ENCODE measurements around the gene FBXO2.
A peak's percentile ranks its signal among the peaks of the same experiment; 100 is the strongest.

The FBXO2 gene

DNA sequence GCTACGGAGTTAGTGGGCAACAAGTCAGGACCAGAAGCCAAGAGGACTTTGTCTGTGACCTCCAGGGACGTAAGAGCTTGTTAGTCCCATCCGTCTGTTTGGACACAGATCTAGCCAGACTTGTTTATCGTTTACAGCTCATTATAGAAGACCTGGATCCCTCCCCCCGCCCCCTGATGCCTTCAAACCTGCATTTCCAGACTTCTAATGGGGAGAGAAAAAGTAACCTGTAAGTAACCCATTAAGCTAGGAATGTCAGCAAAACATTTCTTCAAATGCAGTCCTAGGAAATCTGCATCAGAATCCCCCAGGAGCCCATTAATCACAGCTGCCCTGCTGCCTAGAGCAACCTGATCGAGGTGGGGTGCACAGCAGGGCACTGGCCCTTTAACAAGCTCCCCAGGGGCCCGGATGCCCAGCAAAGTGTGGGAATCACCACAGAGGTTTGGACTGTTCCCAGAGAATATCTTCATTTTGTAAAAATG is 28.1 kb upstream of the FBXO2 start:
- no peak for DNase-seq (ENCODE audit: low spot score)

DNA sequence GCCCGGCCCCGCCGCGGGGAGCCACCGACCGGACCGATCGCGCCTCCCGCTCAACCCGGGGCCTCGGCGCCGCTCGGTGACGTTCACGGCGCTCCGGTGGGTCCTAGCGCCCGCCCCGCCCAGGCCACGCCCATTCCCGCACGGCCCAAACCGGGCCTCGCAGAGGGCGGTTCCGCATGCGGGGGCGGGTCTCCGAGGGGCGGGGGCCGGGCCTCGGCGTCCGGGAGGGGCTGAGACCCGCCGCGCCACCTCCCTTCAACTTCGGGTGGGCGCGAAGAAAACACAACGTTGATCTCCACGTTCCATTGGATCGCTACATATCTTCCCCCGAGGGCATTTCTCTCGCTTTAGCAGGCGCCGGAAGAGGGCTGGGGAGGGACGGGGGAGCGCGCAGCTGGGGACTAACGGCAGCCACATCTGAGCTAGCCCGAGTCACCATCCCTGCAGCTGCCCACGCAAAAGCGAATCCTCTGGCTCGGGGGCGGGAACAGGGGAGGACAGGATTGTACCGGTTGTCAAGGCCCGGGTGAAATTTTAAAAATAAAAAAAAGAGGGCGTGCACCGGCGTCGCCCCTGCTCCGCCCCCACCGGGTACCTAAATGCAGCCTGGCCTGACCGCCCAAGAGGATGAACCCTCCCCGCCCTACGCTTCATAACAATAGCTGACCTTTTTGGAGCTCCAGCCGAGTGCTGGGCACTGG is 27.0 kb upstream of the FBXO2 start, which contains the start of gene MAD2L2:
MAD2L2 (minus strand) TSS at position 78 of the 701 bp plus-strand sequence. CDS start 547 bp downstream, outside the sequence.
- DNase-seq (ENCODE audit: low spot score) = peak; percentile 96

DNA sequence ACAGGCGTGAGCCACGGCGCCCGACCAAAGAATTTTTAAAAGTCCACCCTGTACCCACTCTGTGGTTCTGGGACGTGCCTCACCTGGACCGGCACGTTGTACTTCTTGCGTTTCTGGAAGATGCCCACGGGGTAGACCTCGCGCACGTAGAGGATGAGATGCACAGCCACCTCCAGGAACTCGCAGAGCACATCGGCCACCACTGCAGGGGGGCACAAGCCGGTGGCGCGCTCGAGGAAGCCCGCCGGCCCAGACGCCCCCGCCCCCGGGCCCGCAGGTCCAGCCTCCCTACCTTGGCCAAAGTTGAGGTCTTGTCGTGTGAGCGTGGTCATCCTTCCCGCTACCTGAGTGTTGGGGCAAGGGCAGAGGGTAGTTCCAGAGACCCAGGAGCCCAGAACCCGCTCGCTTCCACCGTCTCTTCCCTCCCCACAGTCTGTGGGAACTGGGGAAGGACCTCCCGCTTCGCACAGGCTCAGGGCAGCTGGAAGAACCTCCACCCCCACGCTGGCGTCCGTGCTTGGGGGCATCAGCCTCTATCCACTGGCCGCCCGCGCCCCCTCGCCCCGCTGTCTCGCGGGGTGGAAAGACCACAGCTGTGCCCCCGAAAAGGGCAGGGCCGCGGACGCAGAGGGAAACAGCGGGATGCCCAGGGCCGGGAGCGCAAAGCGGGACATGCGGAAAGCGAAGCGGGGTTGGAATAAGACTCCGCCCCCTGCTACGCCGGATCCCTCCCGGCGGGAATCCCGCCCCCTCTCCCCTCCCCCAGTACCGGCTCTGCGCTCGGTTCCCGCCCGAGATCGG is 26.2 kb upstream of the FBXO2 start:
- DNase-seq (ENCODE audit: low spot score) = no peak

DNA sequence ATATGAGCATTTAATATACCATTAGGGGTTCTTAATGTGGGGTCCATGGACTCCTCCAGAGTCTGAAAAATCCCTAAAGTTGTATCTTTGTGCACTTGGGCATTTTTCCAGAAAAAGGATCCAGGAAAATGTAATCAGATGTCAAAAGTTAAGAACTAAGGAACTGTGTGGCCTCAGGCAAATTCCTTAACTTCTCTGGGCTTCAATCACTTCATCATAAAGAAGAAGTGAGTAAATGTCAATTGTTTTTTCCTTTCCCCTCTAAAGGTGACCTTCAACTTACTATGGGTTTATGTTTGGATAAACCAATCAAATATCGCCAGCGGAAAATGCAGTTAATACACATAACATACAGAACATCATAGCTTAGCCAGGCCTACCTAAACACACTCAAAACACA is 24.2 kb upstream of the FBXO2 start:
- DNase-seq (ENCODE audit: low spot score) = no peak

DNA sequence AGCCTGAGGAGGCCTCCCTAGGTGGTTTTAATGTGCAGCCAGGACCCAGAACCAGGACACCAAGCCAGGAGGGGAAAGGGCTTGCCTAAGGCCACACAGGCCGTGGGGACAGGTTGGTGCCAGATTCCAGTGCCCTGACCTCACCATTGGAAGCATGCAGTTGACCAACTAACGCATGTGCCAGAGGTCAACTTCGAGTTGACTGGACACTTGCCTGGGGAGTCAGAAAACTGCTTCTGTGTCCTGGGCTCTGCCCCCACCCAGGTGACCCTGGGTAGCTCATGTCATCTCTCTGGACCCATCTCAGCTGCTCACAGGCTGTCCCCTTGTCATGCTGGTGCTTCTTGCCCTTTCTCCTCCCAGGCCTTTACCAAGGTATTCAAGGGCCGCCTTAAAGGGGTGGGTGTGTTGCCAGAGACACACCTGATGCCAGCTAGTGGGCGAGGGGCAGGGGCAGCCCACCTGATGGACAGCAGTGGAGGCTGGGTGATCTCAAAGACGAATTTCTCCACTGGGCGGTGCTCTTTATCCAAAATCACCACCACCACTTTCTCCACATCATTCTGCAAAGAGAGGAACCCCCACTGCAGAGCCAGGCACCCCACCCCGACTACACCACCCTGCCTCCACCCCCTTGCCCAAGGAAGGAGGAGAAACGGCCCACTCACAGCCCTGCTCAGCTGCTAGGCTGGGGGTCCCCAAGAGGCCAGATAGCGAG is 22.3 kb upstream of the FBXO2 start:
- no peak for DNase-seq (ENCODE audit: low spot score)

DNA sequence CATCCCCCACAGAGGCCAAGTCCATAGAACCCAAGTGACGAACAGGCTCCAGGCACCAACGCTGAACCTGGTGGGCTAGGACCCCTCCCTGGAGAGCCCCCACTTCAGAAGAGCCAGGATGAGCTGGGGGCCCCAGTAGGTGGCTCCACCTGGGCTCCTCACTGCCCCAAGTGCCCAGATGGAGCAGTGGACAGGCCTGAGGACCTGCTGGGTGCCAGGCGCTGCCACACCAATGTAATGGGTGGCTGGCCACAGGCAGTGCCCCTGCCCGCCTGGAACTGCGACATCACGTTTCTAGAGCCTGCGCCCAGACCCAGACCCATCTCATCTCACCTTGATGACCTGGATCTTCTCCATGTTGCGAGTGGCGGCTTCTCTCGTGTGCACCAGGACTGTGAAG is 21.1 kb upstream of the FBXO2 start:
- no peak for DNase-seq (ENCODE audit: low spot score)

DNA sequence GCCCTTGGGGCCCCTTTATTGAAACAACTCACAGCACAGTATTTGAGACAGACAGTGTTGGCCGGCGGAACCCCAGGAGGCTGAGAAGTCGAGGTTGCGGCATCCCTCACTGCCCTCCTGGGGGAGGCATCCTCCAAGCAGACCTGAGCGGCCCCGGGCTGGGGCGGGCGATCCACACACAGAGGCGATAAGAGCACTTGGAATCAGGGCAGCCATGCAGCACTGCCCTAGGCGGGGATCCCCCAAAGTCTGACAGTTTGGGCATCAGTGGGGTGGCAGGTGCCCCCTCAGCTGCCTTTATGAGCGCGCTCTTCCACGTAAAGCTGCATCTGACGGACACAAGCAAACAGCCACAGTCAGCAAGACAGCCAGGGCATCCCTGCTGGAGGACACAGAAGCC is 20.3 kb upstream of the FBXO2 start:
- DNase-seq (ENCODE audit: low spot score) = no peak

DNA sequence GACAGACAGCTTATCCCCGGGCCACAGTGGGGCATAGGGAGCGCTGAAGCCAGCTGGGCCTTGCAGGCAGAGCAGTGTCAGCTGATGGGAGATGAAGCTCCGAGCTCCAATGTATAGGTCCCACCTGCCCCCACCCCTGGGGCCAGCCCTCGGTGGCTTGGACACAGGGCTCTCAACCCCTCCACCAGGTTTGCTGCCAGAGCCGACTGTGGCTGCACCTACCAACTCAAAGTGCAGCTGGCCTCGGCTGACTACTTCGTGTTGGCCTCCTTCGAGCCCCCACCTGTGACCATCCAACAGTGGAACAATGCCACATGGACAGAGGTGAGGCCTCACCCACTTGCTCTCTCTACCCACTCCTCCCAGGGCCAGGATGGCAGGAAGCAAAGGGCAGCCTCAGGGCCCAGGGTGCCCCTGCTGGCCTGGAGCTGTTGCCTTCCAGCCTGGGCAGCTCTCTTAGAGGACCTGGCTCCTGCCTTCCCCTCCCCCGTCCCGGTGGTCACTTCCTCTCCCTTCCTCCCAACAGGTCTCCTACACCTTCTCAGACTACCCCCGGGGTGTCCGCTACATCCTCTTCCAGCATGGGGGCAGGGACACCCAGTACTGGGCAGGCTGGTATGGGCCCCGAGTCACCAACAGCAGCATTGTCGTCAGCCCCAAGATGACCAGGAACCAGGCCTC is 19.0 kb upstream of the FBXO2 start:
- DNase-seq (ENCODE audit: low spot score) = no peak

DNA sequence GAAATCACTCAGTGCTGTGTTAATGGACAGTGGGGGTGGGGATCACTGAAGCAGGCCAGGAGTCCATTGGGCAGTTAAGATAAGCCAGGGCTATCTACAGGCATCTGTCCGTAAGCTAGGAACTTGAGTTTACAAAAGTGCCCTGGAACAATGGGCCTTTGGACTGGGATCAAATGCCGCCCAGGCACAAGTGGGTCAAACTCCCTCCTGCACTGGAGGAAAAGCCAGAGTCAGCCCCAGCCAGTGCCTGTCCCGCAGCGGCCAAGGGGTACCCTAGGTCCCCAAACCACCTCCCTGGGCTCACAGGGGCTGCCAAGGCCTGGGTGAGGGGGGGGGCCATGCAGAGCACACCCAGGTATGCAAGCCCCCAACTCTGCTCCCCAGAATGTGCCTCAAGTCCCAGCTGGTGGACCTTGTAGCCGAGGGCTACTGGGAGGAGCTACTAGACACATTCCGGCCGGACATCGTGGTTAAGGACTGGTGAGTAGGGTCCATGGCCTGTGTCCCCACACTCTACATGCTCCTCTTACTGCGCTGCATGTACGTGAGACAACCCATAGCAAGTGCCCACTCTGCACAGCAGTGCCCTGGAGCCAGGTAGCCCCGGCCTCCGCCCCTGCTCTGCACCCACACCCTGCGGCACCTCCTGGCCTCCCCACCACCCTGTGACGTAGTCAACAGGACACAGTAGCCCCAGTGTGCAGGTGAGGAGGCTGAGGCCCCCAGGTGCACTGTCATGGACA is 17.5 kb upstream of the FBXO2 start:
- DNase-seq (ENCODE audit: low spot score) = no peak

DNA sequence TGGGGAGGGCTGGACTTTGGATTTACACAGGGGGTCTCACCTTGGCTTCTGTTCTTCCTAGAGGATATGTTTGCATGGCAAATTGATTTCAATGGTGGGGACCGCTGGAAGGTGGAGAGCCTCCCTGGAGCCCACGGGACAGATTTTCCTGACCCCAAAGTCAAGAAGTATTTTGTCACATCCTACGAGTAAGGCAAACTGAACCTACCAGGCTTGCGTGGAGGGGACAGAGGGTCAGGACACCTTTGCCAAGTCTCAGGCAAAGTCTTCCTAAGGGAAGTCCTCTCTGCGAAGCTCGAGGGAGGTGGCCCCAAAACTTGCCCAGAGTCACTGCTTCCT is 16.9 kb upstream of the FBXO2 start:
- no peak for DNase-seq (ENCODE audit: low spot score)

DNA sequence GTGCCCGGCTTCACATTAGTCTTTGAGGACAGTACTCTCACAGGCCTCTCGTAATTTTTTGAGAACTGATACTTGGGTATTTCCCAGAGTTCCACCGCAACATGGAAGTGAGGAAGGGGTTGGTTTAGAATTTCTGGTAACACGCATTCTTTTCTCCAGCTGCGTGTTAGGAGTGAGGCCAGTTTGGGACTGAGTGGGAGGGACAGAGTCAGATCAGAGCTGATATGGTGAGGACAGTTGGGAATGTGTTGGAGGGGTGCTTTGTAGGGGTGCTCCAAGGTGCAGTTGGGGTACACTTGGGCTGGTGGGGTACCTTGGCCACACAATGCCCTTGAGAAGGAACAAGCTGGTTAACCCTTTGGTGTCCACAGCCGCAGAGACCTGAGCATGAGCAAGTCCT is 16.5 kb upstream of the FBXO2 start:
- DNase-seq (ENCODE audit: low spot score) = no peak

DNA sequence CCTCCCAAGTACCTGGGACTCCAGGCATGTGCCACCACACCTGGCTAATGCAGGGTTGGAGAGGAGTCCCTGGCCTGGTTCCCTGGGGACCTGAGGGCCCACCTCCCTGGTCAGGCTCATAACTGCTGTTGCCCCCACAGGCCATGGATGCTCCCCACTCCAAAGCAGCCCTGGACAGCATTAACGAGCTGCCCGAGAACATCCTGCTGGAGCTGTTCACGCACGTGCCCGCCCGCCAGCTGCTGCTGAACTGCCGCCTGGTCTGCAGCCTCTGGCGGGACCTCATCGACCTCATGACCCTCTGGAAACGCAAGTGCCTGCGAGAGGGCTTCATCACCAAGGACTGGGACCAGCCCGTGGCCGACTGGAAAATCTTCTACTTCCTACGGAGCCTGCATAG is 14.3 kb upstream of the FBXO2 start:
- no peak for DNase-seq (ENCODE audit: low spot score)

DNA sequence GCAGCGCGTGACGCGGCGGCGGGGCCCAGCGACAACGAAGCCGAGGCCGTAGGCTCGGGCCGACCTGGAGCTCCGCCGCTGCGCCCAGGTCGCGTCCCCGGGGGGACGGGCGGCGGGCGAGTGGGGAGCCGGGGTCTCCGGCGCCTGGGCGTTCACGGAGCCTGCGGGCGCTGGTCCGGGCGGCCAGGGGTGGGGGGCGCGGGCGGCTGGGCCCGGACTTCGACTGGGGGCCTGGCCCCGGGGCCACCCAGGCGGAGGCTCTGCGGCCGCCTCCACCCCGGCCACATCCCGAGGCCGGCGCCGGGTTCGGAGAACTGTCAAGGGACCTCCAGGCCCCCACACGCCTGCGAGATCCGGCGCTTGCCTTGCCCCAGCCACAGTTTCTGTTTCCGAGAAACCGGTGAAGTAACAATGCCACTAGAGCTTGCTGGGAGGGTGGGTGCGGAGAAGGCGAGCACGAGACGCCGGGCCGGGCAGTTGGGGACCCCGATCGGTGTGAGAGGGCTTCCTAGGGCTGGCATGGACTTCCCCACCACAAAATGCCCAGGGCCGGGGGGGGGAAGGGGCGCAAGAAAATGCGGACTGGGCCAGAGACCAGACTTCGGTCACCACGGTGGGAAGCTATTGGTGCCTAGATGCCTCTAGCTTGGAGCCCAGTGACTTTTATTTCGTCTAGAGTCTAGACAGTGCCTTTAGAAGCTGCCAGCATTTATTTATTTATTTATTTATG is 10.3 kb upstream of the FBXO2 start:
- peak; percentile 56 for DNase-seq (ENCODE audit: low spot score)

DNA sequence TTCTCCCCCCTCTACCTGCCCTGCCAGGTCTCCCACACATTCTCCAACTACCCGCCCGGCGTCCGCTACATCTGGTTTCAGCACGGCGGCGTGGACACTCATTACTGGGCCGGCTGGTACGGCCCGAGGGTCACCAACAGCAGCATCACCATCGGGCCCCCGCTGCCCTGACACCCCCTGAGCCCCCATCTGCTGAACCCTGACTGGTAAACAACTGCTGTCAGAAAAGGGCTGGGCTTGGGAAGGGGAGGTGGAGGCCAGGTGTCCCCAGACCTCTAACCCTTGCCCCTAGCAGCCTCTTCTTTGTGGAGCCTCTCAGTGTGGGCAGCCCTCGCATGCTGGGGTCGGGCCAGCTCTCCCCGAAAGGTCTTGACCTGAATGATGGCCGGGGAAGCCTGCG is 6.9 kb upstream of the FBXO2 start:
- no peak for DNase-seq (ENCODE audit: low spot score)

DNA sequence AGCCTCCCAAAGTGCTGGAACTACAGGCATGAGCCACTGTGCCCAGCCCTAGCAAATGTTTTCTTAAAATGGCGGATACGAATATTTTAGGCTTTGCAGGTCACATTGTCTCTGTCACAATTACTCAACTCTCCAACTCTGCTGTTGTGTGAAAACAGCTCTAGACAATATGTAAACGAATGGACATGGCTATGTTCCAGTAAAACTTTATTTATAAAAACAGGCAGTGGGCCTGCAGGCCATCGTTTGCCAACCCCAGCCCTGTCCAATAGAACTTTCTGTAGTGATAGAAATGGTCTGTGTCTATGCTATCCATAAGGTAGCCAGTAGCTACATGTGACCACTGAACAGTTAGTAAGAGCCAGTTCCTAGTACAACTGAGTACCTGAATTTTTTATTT is 5.5 kb upstream of the FBXO2 start:
- DNase-seq (ENCODE audit: low spot score) = no peak

DNA sequence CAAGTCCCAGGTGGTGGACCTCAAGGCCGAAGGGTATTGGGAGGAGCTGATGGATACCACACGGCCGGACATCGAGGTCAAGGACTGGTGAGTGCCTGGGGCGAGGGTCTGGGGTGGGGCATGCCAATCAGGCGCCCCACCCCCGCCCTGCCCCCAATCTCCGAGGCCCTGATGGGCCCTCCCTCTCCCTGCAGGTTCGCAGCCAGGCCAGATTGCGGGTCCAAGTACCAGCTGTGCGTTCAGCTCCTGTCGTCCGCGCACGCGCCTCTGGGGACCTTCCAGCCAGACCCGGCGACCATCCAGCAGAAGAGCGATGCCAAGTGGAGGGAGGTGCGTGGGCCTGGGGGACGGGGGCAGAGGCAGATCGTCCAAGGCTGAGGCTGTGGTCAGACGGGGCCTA is 4.3 kb upstream of the FBXO2 start:
- DNase-seq (ENCODE audit: low spot score) = no peak

DNA sequence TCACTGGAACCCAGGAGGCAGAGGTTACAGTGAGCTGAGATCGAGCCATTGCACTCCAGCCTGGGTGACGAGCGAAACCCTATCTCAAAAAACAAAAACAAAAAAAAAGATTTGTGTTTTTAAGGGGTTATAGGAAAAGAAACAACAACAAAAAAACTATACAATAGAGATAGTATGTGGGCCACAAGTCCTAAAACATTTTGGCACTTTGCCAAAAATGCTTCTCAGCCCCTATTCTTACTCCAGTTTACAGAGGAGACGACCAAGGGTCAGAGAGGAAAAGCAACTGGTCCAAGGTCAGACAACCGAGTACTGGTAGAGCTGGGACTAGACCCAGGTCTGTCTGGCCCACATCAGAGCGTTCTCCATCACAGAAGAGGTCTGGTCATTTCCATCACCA is 3.4 kb upstream of the FBXO2 start:
- DNase-seq (ENCODE audit: low spot score) = no peak

DNA sequence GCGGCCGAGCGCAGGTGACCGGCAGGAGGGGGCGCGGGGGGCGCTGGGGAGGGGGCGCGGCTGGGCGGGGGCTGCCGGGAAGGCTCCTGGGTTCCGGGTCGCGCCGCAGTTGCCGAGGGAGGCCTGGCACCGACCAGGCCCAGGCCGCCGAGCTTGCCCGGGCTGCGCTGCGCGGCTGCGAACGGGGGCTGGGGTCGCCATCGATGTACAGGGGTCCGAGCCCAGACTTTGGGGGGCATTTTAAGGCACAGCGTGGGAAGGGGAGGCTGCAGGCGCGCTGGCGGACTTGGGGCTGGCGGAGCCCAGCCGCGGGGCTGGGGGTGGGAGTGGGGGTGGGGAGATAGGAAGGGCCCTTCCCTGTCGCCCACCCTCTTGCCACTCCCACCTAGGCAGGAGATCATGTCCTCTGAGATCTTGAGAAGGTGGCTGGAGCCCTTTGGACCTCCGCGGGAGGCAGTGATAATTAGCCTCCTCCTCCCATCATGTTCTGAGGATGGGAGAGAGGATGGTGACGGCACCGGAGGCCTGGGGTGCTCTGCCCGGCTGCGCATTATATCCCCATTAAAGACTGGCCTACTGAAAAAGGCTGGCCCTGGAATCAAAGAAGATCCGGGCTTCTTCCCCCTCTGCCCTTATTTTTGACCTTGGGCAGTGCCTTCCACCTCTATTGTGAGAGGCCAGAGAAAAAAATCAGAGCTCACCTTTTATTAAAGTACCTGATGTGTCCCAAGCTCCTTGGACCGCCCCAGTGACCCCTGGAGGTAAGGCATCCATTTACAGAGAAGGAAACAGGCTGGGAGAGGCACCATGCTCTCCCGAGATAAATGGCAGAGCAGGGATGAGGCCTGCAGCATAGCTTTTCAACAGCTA is 945 bp upstream of the FBXO2 start:
- DNase-seq (ENCODE audit: low spot score) = no peak

DNA sequence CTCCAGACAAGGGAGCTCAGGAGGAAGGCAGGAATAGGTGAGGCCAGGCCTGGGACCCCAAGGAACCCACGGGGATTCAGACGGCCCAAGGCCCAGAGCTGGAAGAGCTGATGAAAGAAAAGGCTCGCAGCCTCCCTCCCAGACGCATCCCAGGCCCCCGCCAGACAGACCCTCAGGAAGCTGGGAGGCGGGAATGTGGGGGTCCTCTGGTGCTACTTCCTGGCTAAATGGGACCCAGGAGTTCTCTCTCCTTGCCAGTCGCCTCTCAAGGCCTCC is 430 bp downstream of the FBXO2 start:
- no peak for DNase-seq (ENCODE audit: low spot score)
